ENCODE measurements around the gene CYLD. TPM values are rescaled to one million over a fixed set of nuclear protein-coding genes. Genes with fewer than 3 reads are reported as not detected.

The CYLD gene
- polyA plus RNA-seq, 1 experiment, result 12.3 TPM

DNA sequence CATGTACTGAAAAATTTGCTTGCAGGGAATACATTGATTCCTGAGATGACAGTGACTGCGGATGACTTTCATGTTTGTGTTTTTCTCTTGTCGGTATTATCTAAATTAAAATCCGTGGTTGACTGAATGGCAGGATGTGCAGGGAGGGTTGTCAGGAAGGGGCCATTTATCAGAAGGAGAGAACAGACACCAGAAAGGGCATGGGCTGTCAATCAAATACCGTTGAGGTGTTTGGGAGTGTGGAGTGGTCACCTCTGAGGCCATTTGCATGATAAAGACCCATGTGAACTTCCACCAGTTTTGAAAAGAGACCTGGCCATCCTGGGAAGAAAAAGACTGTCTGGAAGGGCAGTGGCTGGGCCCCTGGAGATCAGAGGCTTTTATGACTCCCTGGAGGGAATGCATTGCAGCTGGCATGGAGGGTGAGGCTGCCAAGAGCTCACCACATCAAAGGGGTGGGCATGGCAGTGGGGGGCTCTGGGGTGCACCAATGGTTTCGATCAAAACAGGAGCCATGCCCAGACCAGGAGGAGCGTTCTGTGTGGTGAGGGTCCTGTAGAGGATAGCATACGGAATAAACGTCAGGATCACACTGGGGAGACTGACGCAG lies 67.1 kb downstream of the CYLD start:
- ChIA-PET POLR2A (no interaction called here), CTCF (interaction anchor here (1.2 kb wide), 1 partner anchor 140 kb away, joined by 3 read pairs; no protein-coding TSS in a partner anchor)
- H3K27me3 ChIP-seq (ENCODE audit: control insufficient read depth, insufficient read depth, low read length), result no peaks in the 10 kb centered on the region
- DNase-seq (ENCODE audit: low read depth), result no peak
- H3K4me3 ChIP-seq (ENCODE audit: low read depth, low read length), result no peak overlapping the region
- H3K36me3 ChIP-seq (ENCODE audit: control insufficient read depth, insufficient read depth, low read length), result no peaks in the 10 kb centered on the region
- TF ChIP-seq, protein P1, sequence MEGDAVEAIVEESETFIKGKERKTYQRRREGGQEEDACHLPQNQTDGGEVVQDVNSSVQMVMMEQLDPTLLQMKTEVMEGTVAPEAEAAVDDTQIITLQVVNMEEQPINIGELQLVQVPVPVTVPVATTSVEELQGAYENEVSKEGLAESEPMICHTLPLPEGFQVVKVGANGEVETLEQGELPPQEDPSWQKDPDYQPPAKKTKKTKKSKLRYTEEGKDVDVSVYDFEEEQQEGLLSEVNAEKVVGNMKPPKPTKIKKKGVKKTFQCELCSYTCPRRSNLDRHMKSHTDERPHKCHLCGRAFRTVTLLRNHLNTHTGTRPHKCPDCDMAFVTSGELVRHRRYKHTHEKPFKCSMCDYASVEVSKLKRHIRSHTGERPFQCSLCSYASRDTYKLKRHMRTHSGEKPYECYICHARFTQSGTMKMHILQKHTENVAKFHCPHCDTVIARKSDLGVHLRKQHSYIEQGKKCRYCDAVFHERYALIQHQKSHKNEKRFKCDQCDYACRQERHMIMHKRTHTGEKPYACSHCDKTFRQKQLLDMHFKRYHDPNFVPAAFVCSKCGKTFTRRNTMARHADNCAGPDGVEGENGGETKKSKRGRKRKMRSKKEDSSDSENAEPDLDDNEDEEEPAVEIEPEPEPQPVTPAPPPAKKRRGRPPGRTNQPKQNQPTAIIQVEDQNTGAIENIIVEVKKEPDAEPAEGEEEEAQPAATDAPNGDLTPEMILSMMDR (IDR thresholded peaks at IDR 0.05; ENCODE audit: insufficient read depth, low read depth, low read length), result no peak

DNA sequence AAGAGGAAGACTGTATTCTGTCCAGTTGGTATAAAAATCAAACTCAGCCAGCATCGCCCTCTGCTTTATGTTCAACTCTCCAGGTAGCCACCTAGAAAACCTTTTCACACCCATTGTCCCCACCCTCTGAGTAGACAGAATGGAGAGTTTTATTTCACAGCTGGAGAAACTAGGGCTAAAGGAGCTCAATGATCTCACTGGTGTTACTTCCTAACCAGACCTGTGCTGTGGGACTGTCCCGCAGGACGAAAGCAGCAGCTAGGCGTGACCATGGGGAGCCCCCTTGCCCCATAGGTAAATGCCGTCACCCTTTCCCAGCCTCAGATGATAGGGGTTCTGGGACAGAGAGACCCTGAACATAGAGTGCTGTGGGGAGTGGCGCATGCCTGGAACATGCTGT lies 67.7 kb downstream of the CYLD start:
- no peak overlapping the region for H3K4me3 ChIP-seq (ENCODE audit: low read depth, low read length)
- CTCF ChIA-PET, result interaction anchor here (1.2 kb wide), 1 partner anchor 140 kb away, joined by 3 read pairs; no protein-coding TSS in a partner anchor
- POLR2A ChIA-PET, result no interaction called here

DNA sequence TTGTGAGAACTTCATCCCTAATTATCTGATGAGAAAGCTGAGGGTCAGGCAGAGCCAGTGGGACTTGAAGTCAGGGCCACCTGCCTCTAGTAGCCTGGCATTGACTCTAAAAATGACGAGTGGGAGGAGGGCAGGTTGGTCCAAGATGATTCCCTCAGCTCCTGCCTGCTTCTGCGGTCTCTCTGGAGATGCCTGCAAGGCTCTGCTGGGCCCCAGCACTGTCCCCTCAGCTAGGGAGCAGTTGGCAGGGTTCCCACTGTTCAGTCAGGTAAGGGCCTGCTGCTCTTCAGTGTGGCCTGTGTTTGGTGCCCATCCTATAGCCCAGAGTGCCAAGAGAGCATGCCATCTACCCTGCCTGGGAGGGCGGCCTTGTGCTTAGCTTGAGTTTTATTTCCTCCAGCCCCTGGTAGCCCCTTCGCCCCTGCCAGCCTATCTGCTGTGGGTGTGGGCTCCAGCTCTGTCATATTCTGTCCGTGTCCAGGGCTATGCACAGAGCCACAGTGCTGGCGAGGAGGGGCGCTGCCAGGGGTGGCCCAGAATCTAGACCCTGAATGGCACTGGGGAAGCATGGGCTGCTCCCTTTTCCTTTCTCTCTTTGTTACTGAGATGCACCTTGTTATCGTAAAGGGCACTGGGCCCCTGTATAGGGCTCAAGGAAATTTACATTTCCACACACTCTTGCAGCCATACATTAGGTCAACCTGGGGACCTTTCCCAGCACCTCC lies 68.5 kb downstream of the CYLD start:
- Histone ChIP-seq H3K27me3 (ENCODE audit: control insufficient read depth, insufficient read depth, low read length) (no peaks in the 10 kb centered on the region), H3K4me3 (ENCODE audit: low read depth, low read length) (no peak overlapping the region), H3K36me3 (ENCODE audit: control insufficient read depth, insufficient read depth, low read length) (no peaks in the 10 kb centered on the region)
- CTCF ChIA-PET, result interaction anchor here (0.8 to 1.5 kb wide), 3 partner anchors 139 to 145 kb away, joined by 3 to 9 read pairs (median 3); no protein-coding TSS in a partner anchor
- TF ChIP-seq, protein P1 (IDR thresholded peaks at IDR 0.05; ENCODE audit: insufficient read depth, low read depth, low read length), result no peak
- POLR2A ChIA-PET, result no interaction called here
- no peak for DNase-seq (ENCODE audit: low read depth)

More for the DNA sequence above, 67.7 kb downstream of the CYLD start:
- H3K36me3 ChIP-seq (ENCODE audit: control insufficient read depth, insufficient read depth, low read length), result no peaks in the 10 kb centered on the region
- DNase-seq (ENCODE audit: low read depth), result no peak
- TF ChIP-seq, protein P1 (IDR thresholded peaks at IDR 0.05; ENCODE audit: insufficient read depth, low read depth, low read length), result no peak
- H3K27me3 ChIP-seq (ENCODE audit: control insufficient read depth, insufficient read depth, low read length), result no peaks in the 10 kb centered on the region

DNA sequence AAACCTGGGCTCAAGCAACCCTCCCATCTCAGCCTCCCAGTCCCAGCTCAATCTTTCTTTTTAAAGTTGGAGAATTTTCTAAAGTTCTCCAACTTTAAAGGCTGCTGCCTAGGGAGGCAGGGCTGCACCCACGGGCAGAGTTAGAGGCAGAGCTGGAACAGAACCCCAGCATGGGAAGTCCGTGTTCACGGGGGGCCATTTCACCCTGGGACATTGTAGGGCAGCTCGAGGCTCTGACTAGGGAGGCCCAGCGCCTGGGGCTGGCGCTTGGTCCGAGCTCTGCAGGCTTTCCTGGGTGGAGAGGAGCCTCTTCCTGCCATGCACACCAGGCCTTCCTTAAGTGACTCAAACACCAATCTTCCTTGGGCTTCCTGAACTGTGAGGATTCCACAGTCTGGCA lies 70.2 kb downstream of the CYLD start:
- TF ChIP-seq, protein P1 (IDR thresholded peaks at IDR 0.05; ENCODE audit: insufficient read depth, low read depth, low read length), result no peak
- no peak for DNase-seq (ENCODE audit: low read depth)
- H3K4me3 ChIP-seq (ENCODE audit: low read depth, low read length), result no peak overlapping the region
- CTCF ChIA-PET, result interaction anchor here (1.2 to 1.5 kb wide), 3 partner anchors 14 to 146 kb away, joined by 3 to 9 read pairs (median 6); no protein-coding TSS in a partner anchor
- no peaks in the 10 kb centered on the region for H3K36me3 ChIP-seq (ENCODE audit: control insufficient read depth, insufficient read depth, low read length)
- H3K27me3 ChIP-seq (ENCODE audit: control insufficient read depth, insufficient read depth, low read length), result no peaks in the 10 kb centered on the region
- POLR2A ChIA-PET, result no interaction called here

DNA sequence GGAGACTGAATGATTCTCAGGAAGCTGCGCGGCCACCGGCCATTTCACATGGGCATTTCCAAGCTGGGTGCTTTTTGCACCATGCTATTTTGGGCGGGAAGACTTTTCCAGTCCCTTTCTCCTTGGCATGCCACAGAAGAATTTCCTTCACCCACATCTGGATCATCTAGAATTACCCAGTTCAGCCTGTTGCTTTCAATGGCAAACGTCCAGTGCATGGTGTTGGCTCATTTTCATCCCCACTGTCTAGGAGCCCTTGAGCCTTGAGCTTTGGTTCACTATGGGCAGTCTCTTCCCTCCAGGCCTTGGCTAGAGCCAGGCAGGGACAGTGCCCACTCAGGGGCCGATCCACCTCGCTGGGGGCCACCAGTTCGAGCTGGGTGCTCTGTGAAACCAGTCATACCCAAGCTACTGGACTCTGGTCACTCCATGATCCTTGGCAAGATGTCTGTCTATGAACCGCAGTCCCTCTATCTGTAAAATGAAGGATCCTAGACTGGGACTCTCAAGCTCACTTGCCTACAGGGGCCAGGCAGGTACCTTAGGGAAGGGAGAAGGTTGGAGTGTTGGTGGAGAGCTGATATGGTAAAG lies 71.1 kb downstream of the CYLD start:
- DNase-seq (ENCODE audit: low read depth), result no peak
- Histone ChIP-seq H3K4me3 (ENCODE audit: low read depth, low read length) (no peak overlapping the region), H3K36me3 (ENCODE audit: control insufficient read depth, insufficient read depth, low read length) (no peaks in the 10 kb centered on the region), H3K27me3 (ENCODE audit: control insufficient read depth, insufficient read depth, low read length) (no peaks in the 10 kb centered on the region)
- POLR2A ChIA-PET, result no interaction called here
- CTCF ChIA-PET, result interaction anchor here (0.7 to 1.2 kb wide), 4 partner anchors 8 to 1169 kb away, joined by 3 read pairs; no protein-coding TSS in a partner anchor
- TF ChIP-seq, protein P1 (IDR thresholded peaks at IDR 0.05; ENCODE audit: insufficient read depth, low read depth, low read length), result no peak
